22Rv1 (cell line): ENCODE results near the gene LUZP1.

Experiments used
- ZFX ChIP-seq: fragments of 450-650 bp; IDR thresholded peaks from 2 replicates; pipeline ENCODE4 v1.6.1; 2017; ENCODE audit warnings: antibody characterized with exemption, borderline replicate concordance
- TF ChIP-seq, protein P1 (sequence below): fragments of 450-650 bp; IDR thresholded peaks from 2 replicates; pipeline ENCODE4 v1.5.1; 2017; ENCODE audit warnings: mild to moderate bottlenecking

DNA sequence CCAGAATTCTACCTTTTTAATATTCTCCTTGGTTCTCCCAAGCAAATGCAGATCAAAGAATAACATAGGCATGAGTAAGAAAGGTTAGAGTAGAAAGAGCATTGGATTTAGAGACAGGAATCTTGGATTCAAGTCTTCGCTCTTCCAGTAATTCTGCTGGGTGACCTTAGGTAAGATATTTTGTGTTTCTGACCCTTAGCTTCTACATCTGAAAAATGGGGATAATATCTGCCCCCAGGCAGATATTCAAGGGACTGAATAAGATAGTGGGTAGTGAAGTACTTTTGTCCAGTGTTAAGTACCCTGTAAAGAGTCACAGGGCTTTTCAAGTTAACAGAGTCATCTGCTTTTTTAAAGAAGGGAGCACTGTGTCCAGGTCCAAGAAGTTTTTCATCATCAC, 78.6 kb downstream of the LUZP1 start:
- TF ChIP-seq, protein P1, sequence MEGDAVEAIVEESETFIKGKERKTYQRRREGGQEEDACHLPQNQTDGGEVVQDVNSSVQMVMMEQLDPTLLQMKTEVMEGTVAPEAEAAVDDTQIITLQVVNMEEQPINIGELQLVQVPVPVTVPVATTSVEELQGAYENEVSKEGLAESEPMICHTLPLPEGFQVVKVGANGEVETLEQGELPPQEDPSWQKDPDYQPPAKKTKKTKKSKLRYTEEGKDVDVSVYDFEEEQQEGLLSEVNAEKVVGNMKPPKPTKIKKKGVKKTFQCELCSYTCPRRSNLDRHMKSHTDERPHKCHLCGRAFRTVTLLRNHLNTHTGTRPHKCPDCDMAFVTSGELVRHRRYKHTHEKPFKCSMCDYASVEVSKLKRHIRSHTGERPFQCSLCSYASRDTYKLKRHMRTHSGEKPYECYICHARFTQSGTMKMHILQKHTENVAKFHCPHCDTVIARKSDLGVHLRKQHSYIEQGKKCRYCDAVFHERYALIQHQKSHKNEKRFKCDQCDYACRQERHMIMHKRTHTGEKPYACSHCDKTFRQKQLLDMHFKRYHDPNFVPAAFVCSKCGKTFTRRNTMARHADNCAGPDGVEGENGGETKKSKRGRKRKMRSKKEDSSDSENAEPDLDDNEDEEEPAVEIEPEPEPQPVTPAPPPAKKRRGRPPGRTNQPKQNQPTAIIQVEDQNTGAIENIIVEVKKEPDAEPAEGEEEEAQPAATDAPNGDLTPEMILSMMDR, result no peak
- TF ChIP-seq ZFX, result no peak
